ENCODE results near the gene SBF2.

The SBF2 gene

GRCh38 chr11:9874466-9874865, 419.6 kb downstream of the SBF2 start:
- in situ Hi-C loops (cut with HindIII; ENCODE audit: low sequenced_read_pairs): no loop called here

GRCh38 chr11:9868641-9869040, 425.4 kb downstream of the SBF2 start:
- in situ Hi-C loops (cut with HindIII; ENCODE audit: low sequenced_read_pairs): no loop called here

- in situ Hi-C loops (cut with HindIII; ENCODE audit: low sequenced_read_pairs): no loop called here
Measured at GRCh38 chr11:9862981-9863380, 431.0 kb downstream of the SBF2 start.

GRCh38 chr11:9861860-9862725, 431.9 kb downstream of the SBF2 start:
- in situ Hi-C loops (cut with HindIII; ENCODE audit: low sequenced_read_pairs): no loop called here

GRCh38 chr11:9859554-9860305, 434.3 kb downstream of the SBF2 start:
- in situ Hi-C loops (cut with HindIII; ENCODE audit: low sequenced_read_pairs): no loop called here

- in situ Hi-C loops (cut with HindIII; ENCODE audit: low sequenced_read_pairs): no loop called here
Measured at GRCh38 chr11:9858822-9859221, 435.2 kb downstream of the SBF2 start.

GRCh38 chr11:9858218-9858617, 435.8 kb downstream of the SBF2 start:
- in situ Hi-C loops (cut with HindIII; ENCODE audit: low sequenced_read_pairs): no loop called here

- in situ Hi-C loops (cut with HindIII; ENCODE audit: low sequenced_read_pairs): no loop called here
Measured at GRCh38 chr11:9855579-9856287, 438.3 kb downstream of the SBF2 start.

GRCh38 chr11:9853929-9854552, 440.0 kb downstream of the SBF2 start:
- in situ Hi-C loops (cut with HindIII; ENCODE audit: low sequenced_read_pairs): no loop called here

GRCh38 chr11:9852465-9852864, 441.6 kb downstream of the SBF2 start:
- in situ Hi-C loops (cut with HindIII; ENCODE audit: low sequenced_read_pairs): no loop called here

GRCh38 chr11:9851366-9851765, 442.7 kb downstream of the SBF2 start:
- in situ Hi-C loops (cut with HindIII; ENCODE audit: low sequenced_read_pairs): no loop called here

GRCh38 chr11:9850224-9850895, 443.7 kb downstream of the SBF2 start:
- in situ Hi-C loops (cut with HindIII; ENCODE audit: low sequenced_read_pairs): no loop called here

GRCh38 chr11:9849389-9849788, 444.6 kb downstream of the SBF2 start:
- in situ Hi-C loops (cut with HindIII; ENCODE audit: low sequenced_read_pairs): no loop called here

GRCh38 chr11:9847636-9848035, 446.4 kb downstream of the SBF2 start:
- in situ Hi-C loops (cut with HindIII; ENCODE audit: low sequenced_read_pairs): no loop called here

- in situ Hi-C loops (cut with HindIII; ENCODE audit: low sequenced_read_pairs): no loop called here
Measured at GRCh38 chr11:9842923-9843322, 451.1 kb downstream of the SBF2 start.

- in situ Hi-C loops (cut with HindIII; ENCODE audit: low sequenced_read_pairs): no loop called here
Measured at GRCh38 chr11:9840460-9841004, 453.5 kb downstream of the SBF2 start.

GRCh38 chr11:9839550-9839949, 454.5 kb downstream of the SBF2 start:
- in situ Hi-C loops (cut with HindIII; ENCODE audit: low sequenced_read_pairs): loop anchor here (5.0 kb wide), 2 partner anchors 37 to 102 kb away; no protein-coding TSS in a partner anchor

GRCh38 chr11:9838961-9839360, 455.1 kb downstream of the SBF2 start:
- in situ Hi-C loops (cut with HindIII; ENCODE audit: low sequenced_read_pairs): loop anchor here (5.0 kb wide), 2 partner anchors 37 to 102 kb away; no protein-coding TSS in a partner anchor

GRCh38 chr11:9838229-9838628, 455.8 kb downstream of the SBF2 start:
- in situ Hi-C loops (cut with HindIII; ENCODE audit: low sequenced_read_pairs): loop anchor here (5.0 kb wide), 2 partner anchors 36 to 101 kb away; no protein-coding TSS in a partner anchor

GRCh38 chr11:9834291-9834690, 459.7 kb downstream of the SBF2 start:
- in situ Hi-C loops (cut with HindIII; ENCODE audit: low sequenced_read_pairs): no loop called here

Data from endothelial cell of hepatic sinusoid (primary cell).